Lower lobe of right lung (tissue), 2 donors: Measurements from ENCODE around the gene ECT2L. TPM values are rescaled to one million over a fixed set of nuclear protein-coding genes. Genes with fewer than 3 reads are reported as not detected.

Experiments used
- ATAC-seq, 2 donors: fragments of 200-7000 bp; cut with Tn5 transposase; one replicate each; pipeline ENCODE4 v1.9.1; 2020 to 2022; ENCODE audit warnings: mild to moderate bottlenecking in 2 of 2, moderate library complexity in 2 of 2
- DNase-seq: peaks from one replicate; pipeline ENCODE4 v3.0.0-alpha.2; 2020
- H3K27ac ChIP-seq: fragments of 200-600 bp; one replicate; pipeline ENCODE4 v1.8.0; 2022
- H3K27me3 ChIP-seq: fragments of 200-600 bp; one replicate; pipeline ENCODE4 v1.8.0; 2022; ENCODE audit warnings: low read depth
- H3K36me3 ChIP-seq: fragments of 200-600 bp; one replicate; pipeline ENCODE4 v1.8.0; 2022; ENCODE audit warnings: mild to moderate bottlenecking
- H3K4me1 ChIP-seq: fragments of 200-600 bp; one replicate; pipeline ENCODE4 v1.8.0; 2022
- H3K4me3 ChIP-seq: fragments of 200-600 bp; one replicate; pipeline ENCODE4 v1.8.0; 2022; ENCODE audit warnings: mild to moderate bottlenecking
- H3K9me3 ChIP-seq: fragments of 200-600 bp; one replicate; pipeline ENCODE4 v1.8.0; 2022
- intact Hi-C: fragments of 100-400 bp; cut with DNase I; formaldehyde crosslinking; loops from one replicate; pipeline ENCODE4 v1.11.0; 2022
- total RNA-seq: library from RNA; stranded (reverse); fragmentation: NEBNext Ultra II Directional; extraction: Animal tissue kit (Norgen Biotek cat#: 25700); gene quantifications from one replicate; pipeline ENCODE4 v1.2.1, GENCODE V29; 2021
- TF ChIP-seq, protein P1 (sequence below): fragments of 200-600 bp; IDR thresholded peaks from one replicate; pipeline ENCODE4 v1.8.0; 2022; ENCODE audit warnings: antibody characterized with exemption, mild to moderate bottlenecking
- donor health status: DM: no; HTN: yes; CAD: no; lungs with severe emphysema.

ECT2L gene
- total RNA-seq, 1 donor from 2014 or later = 3.9 TPM

DNA sequence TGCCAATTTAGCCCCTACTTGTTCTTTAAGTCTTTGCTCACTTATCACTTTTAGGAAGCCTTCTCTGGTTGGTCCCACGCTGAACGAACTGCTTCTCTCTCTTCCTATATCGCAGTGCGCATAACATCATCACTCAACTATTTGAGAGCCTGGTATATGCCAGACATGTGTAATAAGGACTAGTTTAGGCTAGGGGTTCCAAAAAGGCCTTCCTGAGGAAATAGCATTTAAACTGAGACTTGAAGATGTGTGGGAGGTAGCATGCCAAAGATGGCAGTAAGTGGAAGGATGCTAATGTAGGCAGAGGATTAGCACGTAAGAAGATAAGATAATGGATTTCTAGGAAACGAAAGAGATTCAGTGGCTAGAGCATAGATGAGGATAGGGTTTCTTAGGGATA, 17.6 kb upstream of the ECT2L start:
- ATAC-seq (no peak), DNase-seq (no peak)
- Histone ChIP-seq H3K4me1 (peaks cover 11% of the 10 kb centered on the region), H3K27ac (no peak overlapping the region), H3K27me3 (no peaks in the 10 kb centered on the region), H3K4me3 (no peak overlapping the region), H3K36me3 (peaks cover 66% of the 10 kb centered on the region), H3K9me3 (no peaks in the 10 kb centered on the region)
- intact Hi-C loops = no loop called here
- TF ChIP-seq, protein P1, sequence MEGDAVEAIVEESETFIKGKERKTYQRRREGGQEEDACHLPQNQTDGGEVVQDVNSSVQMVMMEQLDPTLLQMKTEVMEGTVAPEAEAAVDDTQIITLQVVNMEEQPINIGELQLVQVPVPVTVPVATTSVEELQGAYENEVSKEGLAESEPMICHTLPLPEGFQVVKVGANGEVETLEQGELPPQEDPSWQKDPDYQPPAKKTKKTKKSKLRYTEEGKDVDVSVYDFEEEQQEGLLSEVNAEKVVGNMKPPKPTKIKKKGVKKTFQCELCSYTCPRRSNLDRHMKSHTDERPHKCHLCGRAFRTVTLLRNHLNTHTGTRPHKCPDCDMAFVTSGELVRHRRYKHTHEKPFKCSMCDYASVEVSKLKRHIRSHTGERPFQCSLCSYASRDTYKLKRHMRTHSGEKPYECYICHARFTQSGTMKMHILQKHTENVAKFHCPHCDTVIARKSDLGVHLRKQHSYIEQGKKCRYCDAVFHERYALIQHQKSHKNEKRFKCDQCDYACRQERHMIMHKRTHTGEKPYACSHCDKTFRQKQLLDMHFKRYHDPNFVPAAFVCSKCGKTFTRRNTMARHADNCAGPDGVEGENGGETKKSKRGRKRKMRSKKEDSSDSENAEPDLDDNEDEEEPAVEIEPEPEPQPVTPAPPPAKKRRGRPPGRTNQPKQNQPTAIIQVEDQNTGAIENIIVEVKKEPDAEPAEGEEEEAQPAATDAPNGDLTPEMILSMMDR = no peak

DNA sequence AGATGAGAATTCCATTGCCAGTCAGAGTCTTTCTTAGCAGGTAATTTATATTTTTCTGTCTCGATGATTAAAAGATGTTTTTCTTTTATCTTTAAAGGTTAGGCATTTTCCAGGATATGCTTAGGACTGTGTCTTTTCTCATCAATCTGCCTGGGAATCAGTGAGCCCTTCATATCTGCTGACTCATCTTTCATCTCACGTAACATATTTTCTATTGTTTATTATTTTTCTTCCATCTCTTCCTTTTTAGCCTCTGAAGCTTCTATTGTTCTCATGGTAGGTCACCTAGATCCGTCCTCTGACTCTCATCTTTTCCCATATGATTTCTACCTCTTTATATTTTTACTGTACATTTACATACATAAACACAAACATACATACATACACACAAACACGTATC, 13.6 kb upstream of the ECT2L start:
- TF ChIP-seq, protein P1 = no peak
- peaks cover 86% of the 10 kb centered on the region for H3K36me3 ChIP-seq

DNA sequence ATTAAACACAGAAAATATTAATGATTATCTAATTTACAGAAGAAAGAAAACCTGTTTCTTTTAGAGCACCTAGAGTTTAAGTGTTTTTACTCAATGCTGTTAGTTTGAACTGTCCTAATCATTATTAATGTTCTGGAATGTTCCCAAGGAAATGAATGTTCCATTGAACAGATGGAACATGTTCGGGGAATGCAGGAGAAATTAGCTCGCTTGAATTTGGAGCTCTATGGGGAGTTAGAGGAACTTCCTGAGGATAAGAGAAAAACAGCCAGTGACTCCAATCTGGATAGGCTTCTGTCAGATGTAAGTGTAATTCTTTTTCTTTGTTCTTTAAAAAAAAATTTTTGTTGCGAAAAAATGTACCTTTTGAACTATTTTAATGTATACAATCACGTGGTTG, 10.8 kb upstream of the ECT2L start:
- Histone ChIP-seq H3K9me3 (no peaks in the 10 kb centered on the region), H3K4me3 (no peak overlapping the region), H3K27me3 (no peaks in the 10 kb centered on the region), H3K27ac (no peak overlapping the region), H3K4me1 (no peaks in the 10 kb centered on the region), H3K36me3 (peaks cover 92% of the 10 kb centered on the region)
- ATAC-seq (no peak), DNase-seq (no peak)
- TF ChIP-seq, protein P1 = no peak
- intact Hi-C loops = no loop called here

More for the DNA sequence above, 13.6 kb upstream of the ECT2L start:
- H3K4me1 ChIP-seq = no peaks in the 10 kb centered on the region
- no peak for DNase-seq
- H3K9me3 ChIP-seq = no peaks in the 10 kb centered on the region
- no peak overlapping the region for H3K4me3 ChIP-seq
- no peak overlapping the region for H3K27ac ChIP-seq
- intact Hi-C loops = no loop called here
- ATAC-seq = no peak
- H3K27me3 ChIP-seq = no peaks in the 10 kb centered on the region

DNA sequence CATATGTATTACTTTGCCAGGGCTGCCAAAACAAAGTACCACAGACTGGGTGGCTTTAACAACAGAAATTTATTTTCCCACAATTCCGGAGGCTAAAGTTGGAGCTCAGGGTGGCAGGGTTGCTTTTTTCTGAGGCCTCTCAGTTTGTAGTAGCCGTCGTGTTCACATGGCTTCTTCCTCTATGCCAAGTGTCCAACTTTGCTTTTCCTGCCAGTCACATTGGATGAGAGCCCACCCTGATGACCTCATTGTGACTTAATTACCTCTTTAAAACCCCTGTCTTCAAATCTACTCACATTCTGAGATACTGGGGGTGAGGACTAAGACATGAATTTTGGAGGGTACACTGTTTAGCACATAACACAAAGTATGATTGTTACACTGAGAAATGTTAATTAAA, 9.9 kb upstream of the ECT2L start:
- Histone ChIP-seq H3K4me1 (no peaks in the 10 kb centered on the region), H3K4me3 (no peak overlapping the region), H3K9me3 (no peaks in the 10 kb centered on the region), H3K27ac (no peak overlapping the region), H3K27me3 (no peaks in the 10 kb centered on the region), H3K36me3 (peaks cover 92% of the 10 kb centered on the region)
- intact Hi-C loops = no loop called here
- TF ChIP-seq, protein P1 = no peak
- no peak for DNase-seq
- ATAC-seq = no peak

DNA sequence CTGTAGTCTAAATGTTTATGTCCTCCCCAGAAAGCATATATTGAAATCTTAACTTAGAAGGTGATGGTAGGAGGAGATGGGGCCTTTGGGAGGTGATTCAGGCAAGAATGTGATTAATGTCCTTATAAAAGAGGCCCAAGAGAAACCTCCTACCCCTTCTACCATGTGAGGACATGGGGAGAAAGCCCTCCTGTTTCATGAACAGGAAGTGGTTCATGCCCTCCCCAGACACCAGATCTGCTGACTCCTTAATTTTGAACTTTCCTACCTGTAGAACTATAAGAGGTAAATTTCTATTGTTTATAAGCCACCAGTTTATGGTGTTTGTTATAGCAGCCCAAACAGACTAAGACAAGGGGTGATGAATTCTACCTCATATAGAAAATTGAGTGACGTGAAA, 8.7 kb upstream of the ECT2L start:
- intact Hi-C loops = no loop called here
- ATAC-seq (no peak), DNase-seq (no peak)
- no peaks in the 10 kb centered on the region for H3K9me3 ChIP-seq
- TF ChIP-seq, protein P1 = no peak
- no peak overlapping the region for H3K27ac ChIP-seq
- H3K36me3 ChIP-seq = peaks cover 92% of the 10 kb centered on the region
- no peaks in the 10 kb centered on the region for H3K4me1 ChIP-seq
- H3K27me3 ChIP-seq = no peaks in the 10 kb centered on the region
- H3K4me3 ChIP-seq = no peak overlapping the region

DNA sequence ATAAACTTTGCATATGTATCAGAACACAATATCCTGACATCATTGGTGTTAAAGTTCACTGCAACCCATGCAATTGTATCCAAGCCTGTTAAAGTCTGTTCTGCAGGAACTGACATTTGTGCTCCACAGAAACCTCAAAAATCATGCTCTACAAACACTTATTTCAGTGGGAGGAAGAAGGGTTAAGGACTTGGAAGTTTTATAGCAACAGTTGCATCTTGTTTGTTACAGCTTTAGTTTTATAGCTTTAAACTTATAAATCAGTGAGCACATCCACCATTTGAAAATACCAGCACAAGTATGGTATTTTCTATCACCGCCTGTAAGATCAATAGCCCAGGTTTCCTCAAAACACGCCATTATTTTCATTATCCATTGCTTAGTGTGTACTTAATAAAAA, 884 bp downstream of the ECT2L start:
- H3K4me3 ChIP-seq = peak overlapping the region; percentile 43
- no peak for DNase-seq
- intact Hi-C loops = no loop called here
- no peaks in the 10 kb centered on the region for H3K27me3 ChIP-seq
- H3K9me3 ChIP-seq = no peaks in the 10 kb centered on the region
- ATAC-seq = no peak
- TF ChIP-seq, protein P1 = no peak
- peaks cover 11% of the 10 kb centered on the region for H3K36me3 ChIP-seq
- H3K4me1 ChIP-seq = no peaks in the 10 kb centered on the region
- H3K27ac ChIP-seq = no peak overlapping the region
